ENCODE results near the gene HPN.

Gene HPN

DNA sequence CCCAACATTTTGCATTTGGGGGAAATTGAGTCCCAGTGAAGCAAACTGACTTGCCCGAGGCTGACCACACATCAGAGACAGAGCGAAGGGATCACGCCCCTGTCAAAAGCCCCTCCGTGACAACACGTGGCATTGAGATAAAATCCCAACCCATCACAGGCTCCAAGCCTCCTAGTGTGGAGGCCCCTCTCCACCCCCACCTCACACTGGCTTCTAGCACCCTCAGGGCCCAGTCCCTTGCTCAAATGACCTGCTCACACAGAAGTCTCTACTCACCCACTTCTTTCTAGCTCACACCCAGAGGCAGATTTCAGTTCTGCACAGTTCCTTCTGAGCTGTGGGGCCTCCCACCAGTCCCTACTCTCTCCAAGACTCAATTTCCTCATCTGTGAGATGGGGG is 10.3 kb downstream of the HPN start:
- no peaks in the 10 kb centered on the region for H3K79me2 ChIP-seq (ENCODE audit: insufficient read depth, low read length)
- H4K20me1 ChIP-seq (ENCODE audit: insufficient read depth, low read length, poor library complexity, severe bottlenecking): no peaks in the 10 kb centered on the region
- H3K27me3 ChIP-seq (ENCODE audit: insufficient read depth, low read length, poor library complexity, severe bottlenecking): no peaks in the 10 kb centered on the region
- H3F3A ChIP-seq (ENCODE audit: low read depth): no peaks in the 10 kb centered on the region
- no peak for TF ChIP-seq EZH2phosphoT487 (IDR thresholded peaks at IDR 0.05; ENCODE audit: borderline replicate concordance)
- TF ChIP-seq, protein P1, sequence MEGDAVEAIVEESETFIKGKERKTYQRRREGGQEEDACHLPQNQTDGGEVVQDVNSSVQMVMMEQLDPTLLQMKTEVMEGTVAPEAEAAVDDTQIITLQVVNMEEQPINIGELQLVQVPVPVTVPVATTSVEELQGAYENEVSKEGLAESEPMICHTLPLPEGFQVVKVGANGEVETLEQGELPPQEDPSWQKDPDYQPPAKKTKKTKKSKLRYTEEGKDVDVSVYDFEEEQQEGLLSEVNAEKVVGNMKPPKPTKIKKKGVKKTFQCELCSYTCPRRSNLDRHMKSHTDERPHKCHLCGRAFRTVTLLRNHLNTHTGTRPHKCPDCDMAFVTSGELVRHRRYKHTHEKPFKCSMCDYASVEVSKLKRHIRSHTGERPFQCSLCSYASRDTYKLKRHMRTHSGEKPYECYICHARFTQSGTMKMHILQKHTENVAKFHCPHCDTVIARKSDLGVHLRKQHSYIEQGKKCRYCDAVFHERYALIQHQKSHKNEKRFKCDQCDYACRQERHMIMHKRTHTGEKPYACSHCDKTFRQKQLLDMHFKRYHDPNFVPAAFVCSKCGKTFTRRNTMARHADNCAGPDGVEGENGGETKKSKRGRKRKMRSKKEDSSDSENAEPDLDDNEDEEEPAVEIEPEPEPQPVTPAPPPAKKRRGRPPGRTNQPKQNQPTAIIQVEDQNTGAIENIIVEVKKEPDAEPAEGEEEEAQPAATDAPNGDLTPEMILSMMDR (conservative IDR thresholded peaks at IDR 0.05; ENCODE audit: low read length): no peak
- no peak overlapping the region for H3K4me3 ChIP-seq (ENCODE audit: low read length, poor library complexity, severe bottlenecking)
- H3K9me2 ChIP-seq (replicated peaks; ENCODE audit: low read depth, low read length): no peaks in the 10 kb centered on the region
- H2AFZ ChIP-seq (ENCODE audit: low read length): no peak overlapping the region
- no peaks in the 10 kb centered on the region for H3K36me3 ChIP-seq (ENCODE audit: insufficient read depth, low read length)
- no peaks in the 10 kb centered on the region for H3K9me3 ChIP-seq (ENCODE audit: insufficient read depth, low read depth, low read length)
- no peak overlapping the region for H3K4me2 ChIP-seq (ENCODE audit: low read depth, low read length, poor library complexity, severe bottlenecking)
- no peaks in the 10 kb centered on the region for H3K4me1 ChIP-seq (ENCODE audit: insufficient read depth, low read length, poor library complexity, severe bottlenecking)
- no peak overlapping the region for H3K9ac ChIP-seq (ENCODE audit: low read depth, low read length, poor library complexity, severe bottlenecking)

DNA sequence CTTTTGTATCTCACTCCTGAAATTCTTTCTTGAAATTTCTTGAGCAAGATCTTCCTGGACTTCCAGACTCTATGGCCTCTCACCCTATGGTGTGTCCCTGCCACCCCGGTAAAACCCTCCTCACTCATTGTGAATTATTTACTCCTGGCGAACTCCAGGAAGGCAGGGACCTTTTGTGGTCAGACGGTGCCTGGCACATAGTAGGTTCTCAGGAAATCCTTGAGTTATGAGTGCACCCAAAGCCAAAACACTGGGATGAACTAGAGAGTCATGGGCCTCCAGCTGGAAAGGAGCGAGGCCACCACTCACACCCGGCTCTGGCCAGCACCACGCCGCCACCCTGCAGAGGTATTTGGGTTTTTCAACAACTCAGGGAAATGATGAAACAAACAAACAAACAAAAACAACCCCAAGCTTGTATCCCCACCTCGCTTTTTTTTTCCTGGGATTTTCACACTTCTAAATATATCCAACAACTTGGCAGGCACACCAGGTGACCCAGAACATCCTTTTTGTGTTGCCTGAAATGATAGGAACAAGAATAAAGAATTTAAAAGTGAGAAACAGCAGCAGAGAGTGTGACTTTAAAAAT is 11.2 kb downstream of the HPN start:
- no peak overlapping the region for H3K4me2 ChIP-seq (ENCODE audit: low read depth, low read length, poor library complexity, severe bottlenecking)
- no peak for TF ChIP-seq EZH2phosphoT487 (IDR thresholded peaks at IDR 0.05; ENCODE audit: borderline replicate concordance)
- TF ChIP-seq, protein P1 (conservative IDR thresholded peaks at IDR 0.05; ENCODE audit: low read length): no peak
- no peaks in the 10 kb centered on the region for H3K9me3 ChIP-seq (ENCODE audit: insufficient read depth, low read depth, low read length)
- no peaks in the 10 kb centered on the region for H3K9me2 ChIP-seq (replicated peaks; ENCODE audit: low read depth, low read length)
- no peaks in the 10 kb centered on the region for H3K36me3 ChIP-seq (ENCODE audit: insufficient read depth, low read length)
- H2AFZ ChIP-seq (ENCODE audit: low read length): no peak overlapping the region
- H3K4me1 ChIP-seq (ENCODE audit: insufficient read depth, low read length, poor library complexity, severe bottlenecking): no peaks in the 10 kb centered on the region
- no peaks in the 10 kb centered on the region for H3K27me3 ChIP-seq (ENCODE audit: insufficient read depth, low read length, poor library complexity, severe bottlenecking)
- H4K20me1 ChIP-seq (ENCODE audit: insufficient read depth, low read length, poor library complexity, severe bottlenecking): no peaks in the 10 kb centered on the region
- no peak overlapping the region for H3K9ac ChIP-seq (ENCODE audit: low read depth, low read length, poor library complexity, severe bottlenecking)
- no peak overlapping the region for H3K4me3 ChIP-seq (ENCODE audit: low read length, poor library complexity, severe bottlenecking)
- no peaks in the 10 kb centered on the region for H3F3A ChIP-seq (ENCODE audit: low read depth)
- no peaks in the 10 kb centered on the region for H3K79me2 ChIP-seq (ENCODE audit: insufficient read depth, low read length)

DNA sequence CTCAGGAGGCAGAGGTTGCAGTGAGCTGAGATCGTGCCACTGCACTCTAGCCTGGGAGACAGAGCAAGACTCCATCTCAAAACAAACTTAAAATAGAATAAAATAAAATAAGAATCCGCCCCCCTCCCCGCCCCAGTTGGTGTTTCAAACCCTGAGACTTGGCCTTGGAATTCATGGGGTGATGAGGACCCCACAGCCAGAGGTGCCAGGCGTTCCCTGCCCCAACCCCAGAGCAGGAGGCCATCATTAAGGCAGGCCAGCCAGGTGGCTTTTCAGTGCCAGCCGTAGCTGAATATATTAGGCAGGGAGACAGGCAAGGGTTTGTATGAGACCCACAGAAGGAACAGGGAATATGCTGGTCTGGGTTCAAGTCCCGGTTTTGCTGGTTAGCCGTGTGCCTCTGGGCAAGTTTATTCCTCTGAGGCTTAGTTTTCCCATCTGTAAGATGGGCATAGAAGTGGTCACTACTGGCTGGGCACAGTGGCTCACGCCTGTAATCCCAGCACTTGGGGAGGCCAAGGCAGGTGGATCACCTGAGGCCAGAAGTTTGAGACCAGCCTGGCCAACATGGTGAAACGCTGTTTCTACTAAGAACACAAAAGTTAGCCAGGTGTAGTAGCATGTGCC is 12.3 kb downstream of the HPN start:
- no peaks in the 10 kb centered on the region for H3K79me2 ChIP-seq (ENCODE audit: insufficient read depth, low read length)
- no peaks in the 10 kb centered on the region for H3K9me2 ChIP-seq (replicated peaks; ENCODE audit: low read depth, low read length)
- H3K9ac ChIP-seq (ENCODE audit: low read depth, low read length, poor library complexity, severe bottlenecking): no peak overlapping the region
- no peak overlapping the region for H3K4me3 ChIP-seq (ENCODE audit: low read length, poor library complexity, severe bottlenecking)
- TF ChIP-seq, protein P1 (conservative IDR thresholded peaks at IDR 0.05; ENCODE audit: low read length): no peak
- TF ChIP-seq EZH2phosphoT487 (IDR thresholded peaks at IDR 0.05; ENCODE audit: borderline replicate concordance): no peak
- no peaks in the 10 kb centered on the region for H3K4me1 ChIP-seq (ENCODE audit: insufficient read depth, low read length, poor library complexity, severe bottlenecking)
- H3K27me3 ChIP-seq (ENCODE audit: insufficient read depth, low read length, poor library complexity, severe bottlenecking): no peaks in the 10 kb centered on the region
- H3K36me3 ChIP-seq (ENCODE audit: insufficient read depth, low read length): no peaks in the 10 kb centered on the region
- H4K20me1 ChIP-seq (ENCODE audit: insufficient read depth, low read length, poor library complexity, severe bottlenecking): no peaks in the 10 kb centered on the region
- H3F3A ChIP-seq (ENCODE audit: low read depth): no peaks in the 10 kb centered on the region
- no peak overlapping the region for H2AFZ ChIP-seq (ENCODE audit: low read length)
- no peaks in the 10 kb centered on the region for H3K9me3 ChIP-seq (ENCODE audit: insufficient read depth, low read depth, low read length)
- H3K4me2 ChIP-seq (ENCODE audit: low read depth, low read length, poor library complexity, severe bottlenecking): no peak overlapping the region

Measured in Loucy (cell line).